Panc1 (cell line): ENCODE measurements around the gene NPNT. TPM values are rescaled to one million over a fixed set of nuclear protein-coding genes. Genes with fewer than 3 reads are reported as not detected.

Source experiments
- ATAC-seq: fragments of 200-7000 bp; cut with Tn5 transposase; 2 replicates; pipeline ENCODE4 v1.9.1; 2020; ENCODE audit warnings: mild to moderate bottlenecking, moderate library complexity
- BruUV-seq: library from RNA; stranded (reverse); fragments of 400-500 nt; replicated peaks from 2 replicates; lab custom pipeline; 2021; lab: Mats Ljungman, UMichigan
- CTCF ChIA-PET: fragments of 300-600 bp; sonication (Branson Sonifier 250); formaldehyde crosslinking; loops from one replicate; lab custom pipeline; 2022; ENCODE audit warnings: antibody characterized with exemption; lab: Charles Lee
- POLR2A ChIA-PET: fragments of 300-600 bp; sonication (Branson Sonifier 250); formaldehyde crosslinking; loops from one replicate; lab custom pipeline; 2022; ENCODE audit warnings: antibody characterized with exemption; lab: Charles Lee
- DNase-seq: peaks from one replicate; pipeline ENCODE4 v3.0.0-alpha.2; 2010; ENCODE audit warnings: low read depth, low spot score
- H3K27ac ChIP-seq: 2 replicates; pipeline ENCODE4 v1.5.1; 2011; ENCODE audit warnings: mild to moderate bottlenecking, low read length, inconsistent platforms
- H3K27me3 ChIP-seq: fragments of 200-500 bp; sonication (Bioruptor generic); 2 replicates; pipeline ENCODE4 v1.6.0; 2014; ENCODE audit warnings: low read length, inconsistent platforms; ENCODE audit not compliant: control insufficient read depth, insufficient read depth
- H3K36me3 ChIP-seq: fragments of 200-500 bp; sonication (Bioruptor generic); 2 replicates; pipeline ENCODE4 v1.5.1; 2014; ENCODE audit warnings: inconsistent platforms, mild to moderate bottlenecking, low read length, moderate library complexity; ENCODE audit not compliant: control insufficient read depth, insufficient read depth
- H3K4me1 ChIP-seq: 2 replicates; pipeline ENCODE4 v1.5.1; 2011; ENCODE audit warnings: inconsistent platforms, mild to moderate bottlenecking, low read length, moderate library complexity; ENCODE audit not compliant: control insufficient read depth, insufficient read depth
- H3K4me3 ChIP-seq, 2 experiments: 2 replicates each; pipeline ENCODE4 v1.5.1; 2011 to 2012; ENCODE audit warnings: low read depth in 2 of 2, low read length in 2 of 2, mild to moderate bottlenecking in 2 of 2, inconsistent platforms in 1 of 2, moderate library complexity in 1 of 2
- H3K9me3 ChIP-seq: fragments of 200-500 bp; sonication (Bioruptor generic); 2 replicates; pipeline ENCODE4 v1.5.1; 2014; ENCODE audit warnings: low read depth, mild to moderate bottlenecking, inconsistent platforms, low read length, moderate library complexity; ENCODE audit not compliant: control insufficient read depth, insufficient read depth
- CTCF ChIP-seq: fragments of 450-650 bp; IDR thresholded peaks from 2 replicates; pipeline ENCODE4 v1.5.1; 2017; ENCODE audit warnings: mild to moderate bottlenecking
- POLR2AphosphoS5 ChIP-seq: IDR thresholded peaks from 2 replicates; pipeline ENCODE4 v1.6.1; 2012; ENCODE audit warnings: mild to moderate bottlenecking, low read depth, low read length, moderate library complexity
- REST ChIP-seq, 2 experiments: IDR thresholded peaks; 2 replicates each; pipeline ENCODE4 v1.6.1; 2011 to 2012; ENCODE audit warnings: low read depth in 2 of 2, control low read depth in 1 of 2, low read length in 1 of 2, mild to moderate bottlenecking in 1 of 2, moderate library complexity in 1 of 2; ENCODE audit not compliant: insufficient read depth in 1 of 2
- SIN3A ChIP-seq: IDR thresholded peaks from 2 replicates; pipeline ENCODE4 v1.6.1; 2012; ENCODE audit warnings: low read depth, mild to moderate bottlenecking, low read length, moderate library complexity, borderline replicate concordance; ENCODE audit not compliant: insufficient read depth
- TCF7L2 ChIP-seq: IDR thresholded peaks from 2 replicates; pipeline ENCODE4 v1.6.1; 2011; ENCODE audit warnings: mild to moderate bottlenecking, low read depth, low read length, inconsistent platforms
- in situ Hi-C: cut with HindIII; loops from 2 replicates; pipeline ENCODE4 v1.10.0; 2016; ENCODE audit warnings: low sequenced_read_pairs, low pct_unique_long_range_greater_than_20kb
- intact Hi-C: fragments of 100-400 bp; cut with micrococcal nuclease; formaldehyde crosslinking; loops from one replicate; pipeline ENCODE4 v1.10.0; 2022; ENCODE audit not compliant: unreplicated experiment
- total RNA-seq: library from RNA; stranded (reverse); gene quantifications from one replicate; pipeline ENCODE4 v1.2.1, GENCODE V29; 2021; ENCODE audit not compliant: unreplicated experiment

The NPNT gene
- total RNA-seq, 1 experiment from 2014 or later: 1.9 TPM

- ChIA-PET POLR2A (no interaction called here), CTCF (no interaction called here)
- DNase-seq (no peak), ATAC-seq (no peak)
- TF ChIP-seq SIN3A: no peak
- no peak for TF ChIP-seq REST (IDR thresholded peaks at IDR 0.05; ENCODE audit: insufficient read depth in 1 of 2, low read depth in 2 of 2, low read length in 1 of 2)
- no peak for TF ChIP-seq POLR2AphosphoS5
- TF ChIP-seq CTCF: no peak
- no peak for TF ChIP-seq TCF7L2
- no peaks in the 10 kb centered on the region for H3K4me1 ChIP-seq
- no peak overlapping the region for H3K27ac ChIP-seq
- no peaks in the 10 kb centered on the region for H3K36me3 ChIP-seq
- in situ Hi-C loops (no loop called here), intact Hi-C loops (no loop called here)
- H3K4me3 ChIP-seq: no peak overlapping the region
- no peaks in the 10 kb centered on the region for H3K27me3 ChIP-seq
- H3K9me3 ChIP-seq: no peaks in the 10 kb centered on the region
- BruUV-seq: no TSS peak
Measured at GRCh38 chr4:105933083-105933482, 37.8 kb downstream of the NPNT start.

- intact Hi-C loops: no loop called here
- no TSS peak for BruUV-seq
- ATAC-seq (no peak), DNase-seq (no peak)
- TF ChIP-seq POLR2AphosphoS5 (no peak), TCF7L2 (no peak), REST (IDR thresholded peaks at IDR 0.05; ENCODE audit: insufficient read depth in 1 of 2, low read depth in 2 of 2, low read length in 1 of 2) (no peak), SIN3A (no peak)
- Histone ChIP-seq H3K36me3 (no peaks in the 10 kb centered on the region), H3K27ac (no peak overlapping the region), H3K4me3 (no peak overlapping the region), H3K4me1 (no peaks in the 10 kb centered on the region), H3K27me3 (no peaks in the 10 kb centered on the region), H3K9me3 (no peaks in the 10 kb centered on the region)
- POLR2A ChIA-PET: no interaction called here
- CTCF ChIA-PET: no interaction called here
- in situ Hi-C loops: no loop called here
Measured at GRCh38 chr4:105934386-105934785, 39.1 kb downstream of the NPNT start.
